ENCODE data around the gene TMEM150C. TPM values are rescaled to one million over a fixed set of nuclear protein-coding genes. Genes with fewer than 3 reads are reported as not detected.

Gene TMEM150C
- total and polyA plus RNA-seq, 4 donors = 4.8 to 8.7 (median 5.2) TPM

DNA sequence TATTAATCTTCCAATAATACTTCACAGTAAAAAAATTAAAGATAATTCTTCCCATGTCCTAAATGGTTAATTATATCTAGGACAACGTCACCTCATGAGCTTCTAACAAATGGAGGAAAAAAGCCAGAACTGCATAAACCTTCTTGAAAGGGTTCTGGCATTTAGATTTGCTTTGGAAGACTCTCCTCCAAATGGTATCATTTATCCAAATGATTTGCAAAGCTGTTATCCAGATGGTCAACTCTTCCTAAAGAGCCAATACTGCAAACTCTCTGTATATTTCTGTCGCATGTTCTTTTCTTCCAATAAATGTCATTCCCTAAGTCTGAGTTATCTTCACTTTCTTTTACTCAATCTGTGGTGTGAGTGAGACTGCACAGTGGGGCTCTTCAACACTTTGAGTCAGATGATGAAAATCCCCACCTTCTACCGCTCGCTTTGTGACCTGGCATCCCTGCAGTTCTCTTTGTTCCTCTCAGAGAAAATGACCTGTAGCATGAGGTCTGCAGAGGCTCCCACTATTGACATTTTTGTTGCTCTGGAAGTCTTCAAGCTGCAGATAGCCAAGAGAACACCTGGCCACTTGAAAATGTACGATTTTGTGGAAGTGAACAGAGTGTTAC, 52.9 kb downstream of the TMEM150C start:
- H3K4me3 ChIP-seq (ENCODE audit: low read depth in 1 of 3, low read length in 3 of 3) = no peak overlapping the region
- no peaks in the 10 kb centered on the region for H3K9me3 ChIP-seq (ENCODE audit: control insufficient read depth in 4 of 4, low read length in 3 of 4)
- H3K36me3 ChIP-seq (ENCODE audit: control insufficient read depth in 4 of 4, insufficient read depth in 3 of 4, low read depth in 1 of 4, low read length in 3 of 4) = no peaks in the 10 kb centered on the region
- 84% methylated on average over 5 of the region's 5 CpGs for WGBS
- no peaks in the 10 kb centered on the region for H3K27me3 ChIP-seq (ENCODE audit: control insufficient read depth in 4 of 4, insufficient read depth in 4 of 4, low read length in 3 of 4)
- no peak overlapping the region for H3K9ac ChIP-seq (ENCODE audit: low read depth in 1 of 2, low read length in 2 of 2)
- DNase-seq (ENCODE audit: low spot score) = no peak
- peaks cover 1 to 15% (median 6%) of the 10 kb centered on the region in 4 donors for H3K4me1 ChIP-seq (ENCODE audit: control insufficient read depth in 4 of 4, insufficient read depth in 4 of 4, low read length in 3 of 4)
- H3K27ac ChIP-seq (ENCODE audit: low read depth in 1 of 2, low read length in 2 of 2) = no peak overlapping the region
- TF ChIP-seq NR2F2 (IDR thresholded peaks at IDR 0.05) (no peak), FOXA1 (IDR thresholded peaks at IDR 0.05) (no peak), GABPA (IDR thresholded peaks at IDR 0.05 in 1 of 2, conservative IDR thresholded peaks at IDR 0.05 in 1 of 2) (no peak), HNF4G (IDR thresholded peaks at IDR 0.05) (no peak), RXRA (IDR thresholded peaks at IDR 0.05) (no peak), RAD21 (IDR thresholded peaks at IDR 0.05) (no peak), JUND (IDR thresholded peaks at IDR 0.05) (no peak), SP1 (IDR thresholded peaks at IDR 0.05) (no peak), HNF4A (conservative IDR thresholded peaks at IDR 0.05) (no peak)
- TF ChIP-seq, protein P1, sequence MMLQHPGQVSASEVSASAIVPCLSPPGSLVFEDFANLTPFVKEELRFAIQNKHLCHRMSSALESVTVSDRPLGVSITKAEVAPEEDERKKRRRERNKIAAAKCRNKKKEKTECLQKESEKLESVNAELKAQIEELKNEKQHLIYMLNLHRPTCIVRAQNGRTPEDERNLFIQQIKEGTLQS (IDR thresholded peaks at IDR 0.05) = no peak

GRCh38 chr4:82508011-82508410, 53.8 kb downstream of the TMEM150C start:
- no peak for TF ChIP-seq GABPA (IDR thresholded peaks at IDR 0.05 in 1 of 2, conservative IDR thresholded peaks at IDR 0.05 in 1 of 2)
- TF ChIP-seq TAF1 (conservative IDR thresholded peaks at IDR 0.05) = no peak
- TF ChIP-seq, protein P1 (IDR thresholded peaks at IDR 0.05) = no peak
- no peaks in the 10 kb centered on the region for H3K9me3 ChIP-seq (ENCODE audit: control insufficient read depth in 4 of 4, low read length in 3 of 4)
- no peaks in the 10 kb centered on the region for H3K27me3 ChIP-seq (ENCODE audit: control insufficient read depth in 4 of 4, insufficient read depth in 4 of 4, low read length in 3 of 4)
- H3K4me1 ChIP-seq (ENCODE audit: control insufficient read depth in 4 of 4, insufficient read depth in 4 of 4, low read length in 3 of 4) = peaks cover under 1 to 8% (median 4%) of the 10 kb centered on the region in 4 donors
- no peak overlapping the region for H3K4me3 ChIP-seq (ENCODE audit: low read depth in 1 of 3, low read length in 3 of 3)
- no peak overlapping the region for H3K9ac ChIP-seq (ENCODE audit: low read depth in 1 of 2, low read length in 2 of 2)
- H3K27ac ChIP-seq (ENCODE audit: low read depth in 1 of 2, low read length in 2 of 2) = no peak overlapping the region
- DNase-seq (ENCODE audit: low spot score) = no peak
- H3K36me3 ChIP-seq (ENCODE audit: control insufficient read depth in 4 of 4, insufficient read depth in 3 of 4, low read depth in 1 of 4, low read length in 3 of 4) = peaks cover 0 to under 1% (median 0%) of the 10 kb centered on the region in 4 donors

GRCh38 chr4:82501154-82501442, 60.7 kb downstream of the TMEM150C start:
- Histone ChIP-seq H3K9me3 (ENCODE audit: control insufficient read depth in 4 of 4, low read length in 3 of 4) (no peaks in the 10 kb centered on the region), H3K27ac (ENCODE audit: low read depth in 1 of 2, low read length in 2 of 2) (no peak overlapping the region), H3K27me3 (ENCODE audit: control insufficient read depth in 4 of 4, insufficient read depth in 4 of 4, low read length in 3 of 4) (no peaks in the 10 kb centered on the region), H3K36me3 (ENCODE audit: control insufficient read depth in 4 of 4, insufficient read depth in 3 of 4, low read depth in 1 of 4, low read length in 3 of 4) (peaks cover 0 to 8% (median 0%) of the 10 kb centered on the region in 4 donors), H3K4me3 (ENCODE audit: low read depth in 1 of 3, low read length in 3 of 3) (no peak overlapping the region), H3K9ac (ENCODE audit: low read depth in 1 of 2, low read length in 2 of 2) (no peak overlapping the region), H3K4me1 (ENCODE audit: control insufficient read depth in 4 of 4, insufficient read depth in 4 of 4, low read length in 3 of 4) (no peaks in the 10 kb centered on the region)
- WGBS = 96% methylated on average over 2 of the region's 2 CpGs
- DNase-seq (ENCODE audit: low spot score) = no peak
- TF ChIP-seq EGR1 (IDR thresholded peaks at IDR 0.05; ENCODE audit: low read depth in 2 of 2) (no peak), NR2F2 (IDR thresholded peaks at IDR 0.05) (no peak), MAX (IDR thresholded peaks at IDR 0.05) (no peak), SP1 (IDR thresholded peaks at IDR 0.05) (no peak), FOXA1 (IDR thresholded peaks at IDR 0.05) (no peak), HNF4G (IDR thresholded peaks at IDR 0.05) (no peak), HNF4A (conservative IDR thresholded peaks at IDR 0.05) (no peak), GABPA (IDR thresholded peaks at IDR 0.05 in 1 of 2, conservative IDR thresholded peaks at IDR 0.05 in 1 of 2) (no peak), JUND (IDR thresholded peaks at IDR 0.05) (no peak), ZBTB33 (IDR thresholded peaks at IDR 0.05) (no peak), YY1 (IDR thresholded peaks at IDR 0.05) (no peak), TAF1 (conservative IDR thresholded peaks at IDR 0.05) (no peak), RAD21 (IDR thresholded peaks at IDR 0.05) (no peak), RXRA (IDR thresholded peaks at IDR 0.05) (no peak), REST (IDR thresholded peaks at IDR 0.05) (no peak), FOXA2 (IDR thresholded peaks at IDR 0.05) (no peak)
- TF ChIP-seq, protein P1 (IDR thresholded peaks at IDR 0.05) = no peak
- TF ChIP-seq, protein P2, sequence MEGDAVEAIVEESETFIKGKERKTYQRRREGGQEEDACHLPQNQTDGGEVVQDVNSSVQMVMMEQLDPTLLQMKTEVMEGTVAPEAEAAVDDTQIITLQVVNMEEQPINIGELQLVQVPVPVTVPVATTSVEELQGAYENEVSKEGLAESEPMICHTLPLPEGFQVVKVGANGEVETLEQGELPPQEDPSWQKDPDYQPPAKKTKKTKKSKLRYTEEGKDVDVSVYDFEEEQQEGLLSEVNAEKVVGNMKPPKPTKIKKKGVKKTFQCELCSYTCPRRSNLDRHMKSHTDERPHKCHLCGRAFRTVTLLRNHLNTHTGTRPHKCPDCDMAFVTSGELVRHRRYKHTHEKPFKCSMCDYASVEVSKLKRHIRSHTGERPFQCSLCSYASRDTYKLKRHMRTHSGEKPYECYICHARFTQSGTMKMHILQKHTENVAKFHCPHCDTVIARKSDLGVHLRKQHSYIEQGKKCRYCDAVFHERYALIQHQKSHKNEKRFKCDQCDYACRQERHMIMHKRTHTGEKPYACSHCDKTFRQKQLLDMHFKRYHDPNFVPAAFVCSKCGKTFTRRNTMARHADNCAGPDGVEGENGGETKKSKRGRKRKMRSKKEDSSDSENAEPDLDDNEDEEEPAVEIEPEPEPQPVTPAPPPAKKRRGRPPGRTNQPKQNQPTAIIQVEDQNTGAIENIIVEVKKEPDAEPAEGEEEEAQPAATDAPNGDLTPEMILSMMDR (IDR thresholded peaks at IDR 0.05; ENCODE audit: low read depth, low read length, missing input control) = no peak

Data from liver (tissue), 9 donors.